NCI-H524 (cell line): ENCODE measurements around the gene ATP4A.

Source experiments
- DNase-seq, 2 experiments: peaks; one replicate each; lab custom pipeline; 2025; lab: John Stamatoyannopoulos, UW

ATP4A gene

DNA sequence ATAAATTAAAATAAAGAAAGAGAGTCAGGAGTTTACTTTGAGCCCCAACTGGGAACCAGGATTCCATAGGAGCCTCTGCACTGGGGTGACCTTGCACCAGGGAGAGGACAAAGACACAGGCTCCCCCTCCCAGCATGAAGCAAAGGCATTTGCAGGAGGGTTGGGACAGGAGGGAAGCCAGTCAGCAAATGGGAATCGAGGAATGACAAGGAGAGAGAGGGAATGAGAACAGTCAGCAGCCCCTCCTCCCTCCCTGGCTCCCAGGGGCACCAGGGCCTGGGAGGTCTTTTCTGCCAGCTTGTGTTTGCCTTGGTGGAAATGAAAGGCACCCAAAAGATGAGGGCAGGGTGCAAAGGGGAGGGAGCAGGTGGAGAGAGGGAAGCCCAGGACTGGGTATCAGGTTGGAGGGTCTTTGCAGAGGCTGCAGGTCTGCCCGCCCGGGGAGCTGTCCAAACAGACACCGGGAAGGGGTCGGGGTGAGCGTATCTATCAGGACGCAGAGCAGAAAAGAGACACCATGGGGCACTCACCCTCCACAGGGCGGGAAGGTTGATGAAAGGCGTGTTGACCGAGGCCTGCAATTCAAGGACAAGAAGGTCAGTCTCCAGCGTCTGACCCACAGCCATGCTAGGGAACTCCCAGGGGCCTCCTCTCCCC is 39.1 kb downstream of the ATP4A start:
- DNase-seq = no peak

GRCh38 chr19:35522745-35523327 is 40.6 kb downstream of the ATP4A start:
- no peak for DNase-seq

DNA sequence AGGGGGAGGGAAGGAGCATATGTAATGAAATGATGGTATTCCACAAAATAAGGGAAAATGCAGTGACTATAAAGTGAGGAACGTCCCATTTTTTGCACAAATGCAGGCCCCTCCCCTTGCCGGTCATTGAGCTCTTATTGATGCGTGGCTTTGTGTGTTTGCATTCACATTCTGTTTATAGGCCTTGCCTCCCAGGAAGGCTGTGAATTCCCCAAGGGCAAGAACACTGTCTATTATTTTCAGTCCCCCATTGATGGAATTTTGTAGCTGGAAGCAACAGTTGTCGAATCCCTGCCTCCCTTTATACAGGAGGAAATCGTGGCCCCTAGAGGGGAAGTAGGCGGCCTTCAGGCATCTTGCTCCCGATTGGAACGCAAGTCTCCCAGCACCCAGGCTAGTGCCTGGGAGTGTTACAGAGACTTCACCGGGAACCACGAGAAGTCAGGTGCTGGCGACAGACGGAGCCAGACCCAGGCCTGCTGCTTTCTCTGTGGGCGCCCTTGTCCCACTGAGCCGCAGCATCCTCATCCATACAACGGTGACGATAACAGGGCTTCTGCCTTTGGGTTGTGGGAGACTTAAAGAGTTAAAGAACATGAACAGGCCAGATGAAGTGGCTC is 42.2 kb downstream of the ATP4A start:
- DNase-seq = no peak

- no peak for DNase-seq
These were observed 44.2 kb downstream of the ATP4A start for GRCh38 chr19:35519291-35519690.

DNA sequence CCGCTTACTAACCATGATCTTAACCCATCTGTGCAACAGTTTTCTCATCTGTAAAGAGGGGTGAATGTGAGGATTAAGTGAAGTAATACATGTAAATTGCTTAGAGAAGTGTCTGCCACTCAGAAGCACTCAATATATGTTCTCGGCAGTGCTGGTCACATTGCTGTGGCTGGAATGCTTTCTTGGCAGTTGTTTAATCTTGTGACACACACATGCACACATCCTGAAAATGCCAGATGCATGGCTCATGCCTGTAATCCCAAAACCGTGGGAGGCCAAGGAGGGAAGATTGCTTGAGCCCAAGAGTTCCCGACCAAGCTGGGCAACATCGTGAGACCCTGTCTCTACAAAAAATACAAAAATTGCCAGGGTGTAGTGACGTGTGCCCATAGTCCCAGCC is 45.1 kb downstream of the ATP4A start:
- DNase-seq = no peak

DNA sequence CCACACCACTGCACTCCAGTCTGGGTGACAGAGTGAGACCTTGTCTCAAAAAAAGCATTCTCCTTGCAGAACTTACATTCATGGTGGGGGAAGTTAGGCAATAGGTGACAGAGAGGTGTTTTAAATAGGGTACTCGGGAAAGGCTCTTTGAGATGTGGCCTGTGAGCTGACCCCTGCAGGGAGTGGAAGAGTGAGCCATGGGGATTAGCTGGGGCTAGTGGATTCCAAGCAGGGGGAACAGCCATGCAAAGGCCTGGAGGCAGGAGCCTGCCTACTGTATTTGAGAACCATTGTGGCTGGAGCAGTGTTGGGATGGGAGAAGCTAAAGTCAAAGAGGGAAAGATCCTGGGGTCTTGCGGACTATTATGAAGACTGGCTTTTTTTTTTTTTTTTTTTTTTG is 46.1 kb downstream of the ATP4A start:
- no peak for DNase-seq

DNA sequence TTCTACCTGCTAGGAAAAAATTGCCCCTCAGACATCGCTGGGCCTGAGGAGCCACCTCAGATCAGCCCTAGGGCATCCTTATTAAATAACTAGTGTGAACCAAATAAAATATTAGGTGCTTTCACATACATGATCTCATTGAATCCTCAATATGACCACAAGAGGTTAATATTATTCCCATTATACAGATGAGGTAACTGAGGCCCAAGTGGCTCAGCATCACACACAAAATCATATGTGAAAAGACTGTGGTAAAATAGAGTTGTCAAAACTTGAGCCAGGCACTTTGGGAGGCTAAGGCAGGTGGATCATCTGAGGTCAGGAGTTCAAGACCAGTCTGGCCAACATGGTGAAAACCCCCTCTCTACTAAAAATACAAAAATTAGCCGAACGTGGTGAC is 47.1 kb downstream of the ATP4A start:
- DNase-seq = no peak

DNA sequence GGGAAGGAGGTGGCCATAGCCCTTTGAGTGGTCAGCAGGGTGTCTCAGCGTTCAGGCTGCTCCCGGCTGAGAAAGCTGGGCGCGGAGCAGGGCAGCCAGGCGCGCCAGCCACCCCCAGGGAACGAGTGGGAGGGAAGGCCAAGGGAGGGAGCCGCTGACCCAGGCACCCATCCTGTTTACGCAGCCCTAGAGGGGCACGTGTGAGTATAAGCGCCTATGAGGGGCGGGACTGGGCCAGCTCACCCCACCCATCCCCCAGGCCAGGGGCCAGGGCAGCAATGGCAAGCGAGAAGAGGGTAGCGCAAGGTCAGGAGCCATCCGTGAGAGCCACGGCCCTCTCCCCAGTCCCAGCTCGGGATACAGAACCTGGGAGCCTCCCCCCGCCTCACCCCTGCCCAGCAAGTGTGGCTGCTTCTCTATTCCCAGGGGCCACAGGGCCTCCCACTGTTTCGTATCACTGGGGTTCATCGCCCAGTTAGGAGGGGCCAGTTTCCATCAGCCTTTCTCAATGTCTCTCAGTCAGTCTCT is 49.1 kb downstream of the ATP4A start:
- no peak for DNase-seq

DNA sequence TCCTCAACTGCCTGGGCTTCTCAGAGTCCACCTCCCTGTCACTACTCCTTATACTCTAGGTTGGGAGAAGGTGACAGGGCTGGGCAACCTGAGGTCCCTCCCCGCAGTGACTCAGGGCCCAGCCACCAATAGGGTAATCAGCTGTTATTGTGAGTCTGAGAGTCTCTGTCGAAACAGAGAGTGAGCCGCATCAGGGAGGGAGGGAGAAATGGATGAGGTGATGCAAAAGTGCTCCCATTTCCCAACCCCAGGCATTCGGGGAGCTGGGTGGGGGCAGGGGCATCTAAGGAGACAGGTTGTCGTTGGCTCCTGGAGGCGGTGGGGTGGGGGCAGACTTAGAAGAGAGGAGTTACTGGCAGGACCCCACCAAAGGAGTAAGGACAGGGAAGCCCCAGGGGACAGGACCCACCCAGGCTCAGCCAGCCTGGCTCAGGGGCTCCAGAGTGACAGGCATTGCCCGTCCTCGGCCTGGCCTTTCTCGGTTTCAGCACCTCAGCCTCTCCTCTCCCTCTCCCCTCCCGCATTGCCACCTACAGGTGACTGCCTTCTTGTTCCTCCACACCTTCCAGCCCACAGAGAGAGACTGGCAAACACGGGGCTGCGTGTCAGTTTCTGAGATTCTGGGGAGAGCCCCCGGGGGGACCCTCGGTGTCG is 49.7 kb downstream of the ATP4A start, which contains the start of gene DMKN:
Gene DMKN (minus strand): TSS at position 22 of the 654 bp plus-strand sequence. CDS start 174 bp downstream, outside the sequence.
- DNase-seq = no peak

DNA sequence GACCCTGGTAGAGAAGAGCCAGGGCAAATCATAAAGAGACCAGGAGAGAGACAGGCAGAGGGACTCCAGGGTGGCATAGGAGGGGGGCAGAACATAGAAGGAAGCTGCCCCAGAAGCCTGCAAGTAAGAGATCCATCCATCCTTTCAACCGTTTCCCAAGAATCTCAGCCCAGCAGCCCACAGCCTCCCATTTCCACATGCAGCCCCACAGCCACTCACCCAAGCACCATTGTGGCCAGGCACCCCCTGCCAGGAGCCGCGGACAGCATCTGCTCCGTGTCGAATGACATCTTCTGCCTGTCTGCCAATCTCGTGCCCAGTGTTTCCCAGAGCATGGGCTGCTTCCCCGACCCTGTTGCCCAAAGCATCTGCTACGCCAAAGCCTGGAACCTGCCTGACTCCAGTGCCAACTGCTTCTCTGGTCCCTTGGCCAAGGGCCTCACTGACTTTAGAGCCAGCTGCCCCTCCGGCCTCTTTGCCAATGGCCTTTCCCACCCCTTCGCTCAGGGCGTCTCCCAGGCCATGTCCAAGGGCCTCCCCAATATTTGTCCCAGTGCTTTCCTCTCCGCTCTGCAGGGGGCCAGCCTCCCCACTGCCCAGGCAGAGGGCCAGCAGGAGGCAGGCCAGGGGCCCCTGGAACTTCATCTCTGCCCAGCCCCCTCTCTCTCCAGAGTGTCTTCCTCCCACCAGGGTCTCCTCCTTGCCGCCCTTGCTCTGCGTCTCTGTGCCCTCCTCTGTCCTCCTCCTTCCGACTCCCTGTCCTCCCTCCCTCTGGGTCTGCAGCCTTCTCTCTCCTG is 50.4 kb downstream of the ATP4A start:
- peak in 1 of 2 experiments; percentile 34 for DNase-seq

DNA sequence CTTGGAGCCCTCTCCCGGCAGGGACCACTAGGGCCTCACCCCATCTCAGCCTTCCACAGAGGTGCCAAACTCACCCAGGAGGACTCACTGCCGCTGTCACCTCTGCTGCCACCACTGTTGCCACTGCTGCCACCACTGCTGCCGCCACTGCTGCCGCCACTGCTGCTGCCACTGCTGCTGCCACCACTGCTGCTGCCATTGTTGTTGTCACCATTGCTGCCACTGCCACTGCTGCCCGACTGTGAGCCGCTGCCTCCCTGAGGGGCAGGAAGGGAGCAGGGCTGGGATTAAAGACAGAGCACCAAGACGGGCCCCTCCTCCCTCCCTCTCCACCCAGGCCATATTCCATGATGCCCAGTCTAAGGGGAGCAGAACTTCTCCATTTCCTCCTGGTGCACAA is 52.1 kb downstream of the ATP4A start:
- no peak for DNase-seq

- DNase-seq = no peak
These were observed 52.9 kb downstream of the ATP4A start for GRCh38 chr19:35510626-35510964.

DNA sequence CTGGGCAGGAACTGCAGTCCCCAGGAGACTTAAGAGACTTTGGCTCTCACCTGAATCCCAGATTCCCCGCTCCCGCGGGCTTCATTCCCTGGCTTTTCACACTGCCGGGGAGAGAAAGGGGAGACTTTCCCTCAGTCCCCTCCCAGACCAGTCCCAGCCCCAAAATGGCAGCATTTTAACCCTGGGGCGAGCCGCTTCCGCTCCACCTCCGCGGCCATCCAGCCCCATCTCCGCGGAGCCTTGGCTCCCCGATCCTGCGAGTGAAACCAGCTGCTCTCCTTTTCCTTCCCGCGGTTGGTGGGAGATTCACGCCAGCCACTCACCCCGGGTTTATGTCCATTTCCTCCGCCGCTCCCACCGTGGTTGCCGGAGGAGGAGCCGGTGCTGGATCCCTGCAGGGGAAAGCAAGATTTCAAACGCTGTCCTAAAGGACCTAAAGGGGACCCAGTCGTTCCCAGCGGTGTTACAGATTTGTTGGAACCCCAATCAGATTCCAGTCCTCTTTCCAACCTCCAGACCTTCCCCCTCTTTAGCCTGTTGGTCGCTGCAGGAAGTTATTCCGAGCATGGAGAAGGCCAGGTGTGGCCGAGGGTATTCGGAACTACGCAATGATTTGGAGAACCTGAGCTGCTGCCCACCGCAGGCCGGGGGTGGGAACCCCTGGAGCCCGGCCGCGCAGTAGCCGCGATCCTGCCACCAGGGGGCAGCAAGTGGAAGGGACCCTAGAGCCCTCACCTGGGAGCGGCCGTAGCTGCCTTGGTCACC is 53.4 kb downstream of the ATP4A start:
- peak; percentile 20 to 74 for DNase-seq

DNA sequence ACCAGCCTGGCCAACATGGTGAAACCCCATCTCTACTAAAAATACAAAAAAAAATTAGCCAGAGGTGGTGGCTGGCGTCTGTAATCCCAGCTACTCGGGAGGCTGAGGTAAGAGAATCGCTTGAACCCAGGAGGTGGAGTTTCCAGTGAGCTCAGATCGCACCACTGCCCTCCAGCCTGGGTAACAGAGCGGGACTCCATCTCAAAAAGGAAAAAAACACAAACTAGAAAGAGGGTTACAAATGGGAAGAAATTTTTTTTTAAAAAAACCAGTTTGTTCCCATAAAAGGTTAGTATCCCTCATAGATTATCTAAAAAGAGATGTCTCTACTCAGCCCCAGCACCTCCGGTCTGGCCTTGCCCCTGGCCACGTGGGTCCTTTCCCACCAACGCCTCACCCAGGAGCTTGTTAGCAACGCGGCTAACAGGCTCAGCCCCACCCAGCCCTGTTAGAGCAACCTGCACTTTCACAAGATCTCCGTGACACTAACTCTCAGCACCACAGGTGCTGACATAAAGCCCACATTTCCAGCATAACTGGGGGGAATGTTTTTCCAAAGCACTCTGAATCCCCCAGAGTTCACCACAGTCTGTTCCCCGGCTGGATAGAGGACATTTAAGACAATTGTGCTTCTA is 54.3 kb downstream of the ATP4A start:
- peak in 1 of 2 experiments; percentile 24 for DNase-seq

DNA sequence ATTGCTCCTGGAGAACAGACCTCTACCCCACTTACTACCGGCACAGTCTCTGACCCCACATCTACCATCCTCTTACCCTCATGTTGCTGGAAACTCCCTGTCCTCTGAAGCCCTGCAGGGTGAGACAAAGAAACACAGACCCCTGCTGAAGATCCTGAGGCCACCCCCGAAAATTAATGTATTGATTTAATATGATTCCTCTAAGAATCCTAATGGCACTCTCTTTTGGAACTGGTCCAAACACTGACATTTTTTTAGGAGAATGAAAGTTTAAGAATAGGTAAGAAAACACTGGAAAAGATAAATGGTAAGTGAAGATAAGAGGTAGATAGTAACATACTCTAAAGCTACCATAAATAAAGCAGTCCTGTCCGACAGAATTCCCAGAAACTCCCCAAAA is 55.3 kb downstream of the ATP4A start:
- DNase-seq = no peak

DNA sequence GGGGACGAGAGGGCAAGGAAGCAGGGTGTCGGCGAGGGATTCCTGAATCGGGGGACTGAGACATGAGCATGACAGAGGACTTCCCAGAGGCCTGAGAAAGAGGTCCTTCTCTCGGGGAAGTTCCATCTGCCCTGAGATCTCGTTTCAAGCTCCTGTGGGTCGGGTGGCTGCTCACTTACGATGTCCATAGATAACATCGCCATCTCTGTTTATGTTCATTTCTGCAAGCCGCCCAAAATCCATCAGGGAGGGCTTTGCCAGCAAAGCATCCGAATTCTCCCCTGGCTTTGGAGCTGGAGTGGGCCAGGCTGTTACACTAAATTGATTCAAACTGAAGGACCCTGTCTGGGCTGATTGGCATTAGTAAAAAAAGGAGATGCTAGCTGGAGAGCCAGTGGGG is 55.9 kb downstream of the ATP4A start:
- DNase-seq = no peak

DNA sequence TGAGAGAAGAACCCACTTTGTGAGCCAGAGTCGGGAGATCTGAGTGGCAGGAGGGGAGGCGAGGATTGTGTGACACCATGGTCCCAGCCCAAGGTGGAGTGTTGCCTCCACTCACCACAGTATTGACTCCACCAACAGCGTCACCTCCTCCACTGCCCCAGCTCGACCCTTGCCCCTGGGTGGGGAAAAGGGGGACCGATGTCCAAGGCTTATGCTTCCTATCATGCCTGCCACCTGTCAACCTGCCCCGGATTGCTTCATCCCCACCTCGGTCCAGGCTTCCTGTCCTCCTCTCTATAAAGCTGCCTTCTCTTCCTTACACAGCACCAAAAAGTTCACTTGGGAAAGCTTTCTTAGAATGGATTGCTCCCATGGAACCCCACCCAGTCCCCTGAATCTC is 57.4 kb downstream of the ATP4A start:
- DNase-seq = no peak

DNA sequence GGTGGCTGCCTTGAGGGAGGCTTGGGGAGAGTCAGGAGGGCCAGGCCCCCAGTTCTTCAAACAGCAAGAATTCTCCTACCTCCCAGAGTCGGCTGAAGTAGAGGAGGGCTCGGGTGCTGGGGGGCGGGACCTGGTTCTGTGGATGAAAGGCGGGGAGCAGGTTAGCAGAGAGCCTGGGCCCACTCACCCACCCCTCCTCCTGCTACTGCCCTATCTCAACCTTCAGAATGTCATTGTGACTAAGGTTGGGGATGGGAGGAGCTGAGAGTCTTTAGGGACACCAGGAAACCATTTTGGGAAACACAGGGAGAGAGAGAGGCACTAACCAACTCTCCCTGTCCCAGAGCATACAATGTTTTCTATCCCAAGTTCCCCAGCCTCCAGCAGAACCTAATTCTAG is 60.7 kb downstream of the ATP4A start:
- DNase-seq = no peak

DNA sequence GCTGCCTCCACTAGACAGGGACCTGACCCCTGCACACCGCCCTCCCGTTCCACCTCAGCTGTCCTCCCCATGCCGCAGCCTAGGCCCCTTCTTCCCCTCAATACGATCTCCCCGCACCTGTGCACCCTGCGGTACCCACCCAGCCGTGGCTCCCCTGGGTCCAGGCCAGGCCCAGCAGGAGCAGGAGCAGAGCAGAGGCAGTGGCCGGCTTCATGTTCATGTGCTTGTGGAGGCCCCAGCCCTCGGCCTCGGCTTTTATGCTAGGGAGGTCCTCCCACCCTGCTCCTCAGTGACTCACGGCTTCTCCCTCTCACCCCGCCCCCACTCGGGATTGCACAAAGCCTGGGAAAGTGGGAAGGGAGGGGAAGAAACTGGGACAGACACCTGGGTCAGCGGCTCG is 61.8 kb downstream of the ATP4A start:
- DNase-seq = no peak

DNA sequence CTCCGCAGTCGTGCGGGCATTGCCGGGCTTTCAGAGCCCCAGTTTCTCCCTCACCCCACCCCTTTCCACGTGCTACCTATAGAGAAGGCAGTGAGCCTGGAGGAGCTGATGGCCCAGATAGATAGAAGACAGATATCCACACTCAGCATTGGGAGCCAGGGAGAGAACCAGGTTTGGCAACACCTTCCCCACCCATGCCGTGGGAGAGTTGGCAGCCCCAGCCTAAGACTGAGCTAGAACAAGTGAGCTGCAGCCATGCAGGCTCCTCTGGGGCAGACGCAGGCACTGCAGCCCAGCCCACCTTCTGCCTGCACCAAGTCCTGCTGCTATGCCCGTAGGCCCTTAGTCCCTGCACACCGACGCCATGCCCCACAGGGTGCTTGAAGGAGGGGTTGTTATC is 62.8 kb downstream of the ATP4A start:
- no peak for DNase-seq
